Measurements from ENCODE around the gene TCF19.

DNA sequence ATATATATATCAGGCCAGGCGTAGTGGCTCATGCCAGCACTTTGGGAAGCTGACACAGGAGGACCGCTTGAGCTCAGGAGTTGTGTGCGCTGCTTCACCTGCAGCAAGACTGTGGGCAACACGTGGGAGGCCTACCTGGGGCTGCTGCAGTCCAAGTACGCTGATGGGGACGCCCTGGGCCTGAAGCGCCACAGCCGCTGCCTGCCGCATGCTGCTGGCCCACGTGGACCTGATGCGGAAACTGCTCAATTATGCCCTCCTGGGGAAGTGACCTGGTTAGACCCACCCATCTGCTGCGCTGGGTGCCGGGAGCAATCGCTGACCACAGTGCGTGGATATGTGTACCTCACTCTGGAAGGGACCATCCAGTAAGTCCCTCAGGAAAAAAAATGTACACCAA, 17.7 kb upstream of the TCF19 start:
- TF ChIP-seq POLR2AphosphoS5 (IDR thresholded peaks at IDR 0.05), result no peak
- no peak for TF ChIP-seq POLR2A (IDR thresholded peaks at IDR 0.05)

All from stomach (tissue), 4 donors.